K562 (cell line): ENCODE results near the gene PLXNA2. TPM values are rescaled to one million over a fixed set of nuclear protein-coding genes. Genes with fewer than 3 reads are reported as not detected.

Experiments
- ATAC-seq: fragments of 200-7000 bp; cut with Tn5 transposase; 3 replicates; pipeline ENCODE4 v1.9.1; 2020; ENCODE audit warnings: moderate library complexity
- BruUV-seq: library from RNA; stranded (reverse); fragments of 400-500 nt; replicated peaks from 2 replicates; lab custom pipeline; 2021; lab: Mats Ljungman, UMichigan
- CTCF ChIA-PET: fragments of 300-600 bp; formaldehyde crosslinking; extraction: SDS; loops from one replicate; lab custom pipeline; 2021; ENCODE audit warnings: low intra/inter-chr PET ratio; lab: Yijun Ruan, JAX
- POLR2A ChIA-PET: fragments of 300-600, 350-650 bp; sonication (Branson Sonifier 250); formaldehyde crosslinking; extraction: SDS; loops from one replicate; lab custom pipeline; 2021; ENCODE audit warnings: antibody characterized with exemption, inconsistent platforms; lab: Yijun Ruan, JAX
- DNase-seq, 4 experiments: peaks; one replicate each; pipeline versions ENCODE4 v3.0.0 to v3.0.0-alpha.2; 2011 to 2018; ENCODE audit warnings: low spot score in 3 of 4, mixed read lengths in 3 of 4; ENCODE audit errors: extremely low read depth in 1 of 4
- FAIRE-seq: peaks from 2 replicates; lab custom pipeline; 2011; peaks lifted over from hg19 to GRCh38; lab: Jason Lieb, UNC
- H2AFZ ChIP-seq: 2 replicates; pipeline ENCODE4 v1.6.0; 2011; ENCODE audit warnings: low read depth, low read length, control low read depth, inconsistent platforms
- H3K27ac ChIP-seq: fragments of 200-600 bp; 3 replicates; pipeline ENCODE4 v1.8.0; 2011; ENCODE audit warnings: low read depth, mild to moderate bottlenecking, control low read depth, inconsistent platforms, low read length, moderate library complexity, mixed read lengths; ENCODE audit errors: extremely low read depth
- H3K27me3 ChIP-seq, 2 experiments: fragments of 300-600 bp in 1 of 2; 2 replicates in 1 of 2; 3 replicates in 1 of 2; pipeline versions ENCODE4 v1.6.0 to v1.8.0; 2011; ENCODE audit warnings: inconsistent platforms in 2 of 2, low read length in 2 of 2, mild to moderate bottlenecking in 1 of 2, mixed read lengths in 1 of 2, moderate library complexity in 1 of 2; ENCODE audit not compliant: control insufficient read depth in 2 of 2, insufficient read depth in 2 of 2
- H3K36me3 ChIP-seq: fragments of 300-600 bp; 3 replicates; pipeline ENCODE4 v1.8.0; 2011; ENCODE audit warnings: mild to moderate bottlenecking, low read length, inconsistent platforms; ENCODE audit not compliant: control insufficient read depth, insufficient read depth
- H3K4me1 ChIP-seq, 2 experiments: fragments of 200-600 bp in 1 of 2; replicated peaks in 1 of 2; 2 replicates in 1 of 2; 3 replicates in 1 of 2; pipeline versions ENCODE4 v1.5.1 to v1.8.0; 2011; ENCODE audit warnings: inconsistent platforms in 2 of 2, low read length in 2 of 2, mild to moderate bottlenecking in 1 of 2, mixed read lengths in 1 of 2, moderate library complexity in 1 of 2; ENCODE audit not compliant: control insufficient read depth in 2 of 2, insufficient read depth in 2 of 2
- H3K4me2 ChIP-seq: 2 replicates; pipeline ENCODE4 v1.6.1; 2011; ENCODE audit warnings: low read length, control low read depth, inconsistent platforms, mixed read lengths; ENCODE audit not compliant: insufficient read depth
- H3K4me3 ChIP-seq: fragments of 200-600 bp; sonication (generic), shearing (Covaris generic); 2 replicates; pipeline ENCODE4 v1.5.1; 2016; ENCODE audit warnings: control low read depth, inconsistent platforms
- H3K79me2 ChIP-seq: fragments of 200-600 bp; 3 replicates; pipeline ENCODE4 v1.8.0; 2011; ENCODE audit warnings: low read length, inconsistent platforms; ENCODE audit not compliant: control insufficient read depth, insufficient read depth
- H3K9ac ChIP-seq, 2 experiments: 2 replicates each; pipeline versions ENCODE4 v1.6.0 to v1.6.1; 2011; ENCODE audit warnings: low read depth in 2 of 2, low read length in 2 of 2, control low read depth in 1 of 2, inconsistent platforms in 1 of 2, mild to moderate bottlenecking in 1 of 2, mixed read lengths in 1 of 2; ENCODE audit not compliant: insufficient read depth in 1 of 2
- H3K9me1 ChIP-seq: one replicate; pipeline ENCODE4 v1.6.0; 2011; ENCODE audit warnings: inconsistent platforms, mild to moderate bottlenecking, low read length, moderate library complexity; ENCODE audit not compliant: control insufficient read depth, insufficient read depth
- H3K9me3 ChIP-seq: replicated peaks from 2 replicates; pipeline ENCODE4 v1.5.1; 2011; ENCODE audit warnings: low read depth, low read length, inconsistent platforms; ENCODE audit not compliant: control insufficient read depth, insufficient read depth
- H4K20me1 ChIP-seq: replicated peaks from 2 replicates; pipeline ENCODE4 v1.6.1; 2011; ENCODE audit warnings: low read length, inconsistent platforms, mixed read lengths; ENCODE audit not compliant: control insufficient read depth, insufficient read depth
- BCOR ChIP-seq: fragments of 450-650 bp; IDR thresholded peaks from 2 replicates; pipeline ENCODE4 v1.6.1; 2016
- BHLHE40 ChIP-seq: IDR thresholded peaks from 2 replicates; pipeline ENCODE4 v1.6.1; 2011; ENCODE audit warnings: low read length, improper control_type of control experiment
- MITF ChIP-seq: IDR thresholded peaks from 2 replicates; pipeline ENCODE4 v1.6.1; 2014; ENCODE audit warnings: antibody characterized with exemption
- RBM39 ChIP-seq: fragments of 200-400 bp; formaldehyde crosslinking; optimal IDR thresholded peaks from 2 replicates; pipeline ENCODE3; 2018; ENCODE audit warnings: low read depth, low read length
- TRIM28 ChIP-seq: fragments of 450-650 bp; IDR thresholded peaks from 2 replicates; pipeline ENCODE4 v1.6.1; 2017
- ZNF184 ChIP-seq: sonication (generic); formaldehyde crosslinking; IDR thresholded peaks from 2 replicates; pipeline ENCODE4 v1.5.0; 2020; ENCODE audit warnings: missing genetic modification reagents
- ZNF197 ChIP-seq: fragments of 200-800 bp; sonication (Bioruptor generic); IDR thresholded peaks from 2 replicates; pipeline ENCODE4 v1.6.1; 2016; ENCODE audit warnings: low read depth, missing genetic modification characterization, missing compliant biosample characterization
- ZNF449 ChIP-seq: fragments of 250-450 bp; sonication (Bioruptor Pico); IDR thresholded peaks from 2 replicates; pipeline ENCODE4 v1.8.0; 2022; ENCODE audit warnings: moderate library complexity, mild to moderate bottlenecking, inconsistent platforms
- ZNF507 ChIP-seq: conservative IDR thresholded peaks from 2 replicates; pipeline ENCODE4 v1.6.1; 2017; ENCODE audit warnings: missing genetic modification characterization, missing compliant biosample characterization
- ZNF77 ChIP-seq: fragments of 250-450 bp; sonication (Bioruptor Pico); IDR thresholded peaks from 2 replicates; pipeline ENCODE4 v1.5.0; 2020
- WGBS: fragments of 100-300 bp; shearing (Covaris generic); methylation state at CpG from one replicate; pipeline ENCODE4 v1.1.6; 2016; ENCODE audit warnings: low coverage, mixed read lengths; ENCODE audit not compliant: insufficient coverage; ENCODE audit errors: missing lambda C conversion rate; 5-methylcytosine and 5-hydroxymethylcytosine counted together
- in situ Hi-C: fragments of 300-500 bp; cut with MboI; formaldehyde crosslinking; loops from 4 replicates; pipeline ENCODE4 v1.15.0; 2018; ENCODE audit warnings: inconsistent platforms, mixed read lengths
- intact Hi-C: fragments of 100-400 bp; cut with micrococcal nuclease; formaldehyde crosslinking; loops from 2 replicates; pipeline ENCODE4 v1.14.2; 2022
- polyA plus RNA-seq, 8 experiments: library from polyadenylated mRNA; depleted of rRNA in 4 of 8; stranded (reverse) in 5 of 8; unstranded in 3 of 8; fragments of >200 nt; fragmentation: Nextera tagmentation in 2 of 8; fragmentation: Illumina TruSeq in 1 of 8; extraction: Ambion mirVana in 2 of 8; extraction: Trizol in 1 of 8; gene quantifications; 2 replicates each; pipeline versions ENCODE4 v1.2.1 to v1.2.3, GENCODE V29; 2011 to 2014; ENCODE audit warnings: inconsistent platforms in 1 of 8, missing spikeins in 1 of 8
- total RNA-seq, 7 experiments: library from RNA; depleted of rRNA in 6 of 7; stranded (reverse); fragments of >200 nt in 6 of 7; fragmentation: Illumina TruSeq in 2 of 7; extraction: Trizol in 2 of 7; gene quantifications; 2 replicates each; pipeline versions ENCODE4 v1.2.1 to v1.2.3, GENCODE V29; 2011 to 2021; ENCODE audit warnings: low replicate concordance in 1 of 7
- TF ChIP-seq, protein P1 (sequence below): sonication (generic); formaldehyde crosslinking; IDR thresholded peaks from 2 replicates; pipeline ENCODE4 v1.8.1; 2023; ENCODE audit warnings: mild to moderate bottlenecking, missing genetic modification reagents, moderate library complexity
- TF ChIP-seq, protein P2 (sequence below): fragments of 250-450 bp; sonication (Bioruptor Pico); IDR thresholded peaks from 2 replicates; pipeline ENCODE4 v1.5.0; 2020; ENCODE audit warnings: mild to moderate bottlenecking, borderline replicate concordance

The PLXNA2 gene
- total and polyA plus RNA-seq, 9 of the 15 experiments (the other 6 are each of a cell fraction or from before 2014, with no cell fraction given), result 0.01 to 1.3 (median 0.32) TPM

DNA sequence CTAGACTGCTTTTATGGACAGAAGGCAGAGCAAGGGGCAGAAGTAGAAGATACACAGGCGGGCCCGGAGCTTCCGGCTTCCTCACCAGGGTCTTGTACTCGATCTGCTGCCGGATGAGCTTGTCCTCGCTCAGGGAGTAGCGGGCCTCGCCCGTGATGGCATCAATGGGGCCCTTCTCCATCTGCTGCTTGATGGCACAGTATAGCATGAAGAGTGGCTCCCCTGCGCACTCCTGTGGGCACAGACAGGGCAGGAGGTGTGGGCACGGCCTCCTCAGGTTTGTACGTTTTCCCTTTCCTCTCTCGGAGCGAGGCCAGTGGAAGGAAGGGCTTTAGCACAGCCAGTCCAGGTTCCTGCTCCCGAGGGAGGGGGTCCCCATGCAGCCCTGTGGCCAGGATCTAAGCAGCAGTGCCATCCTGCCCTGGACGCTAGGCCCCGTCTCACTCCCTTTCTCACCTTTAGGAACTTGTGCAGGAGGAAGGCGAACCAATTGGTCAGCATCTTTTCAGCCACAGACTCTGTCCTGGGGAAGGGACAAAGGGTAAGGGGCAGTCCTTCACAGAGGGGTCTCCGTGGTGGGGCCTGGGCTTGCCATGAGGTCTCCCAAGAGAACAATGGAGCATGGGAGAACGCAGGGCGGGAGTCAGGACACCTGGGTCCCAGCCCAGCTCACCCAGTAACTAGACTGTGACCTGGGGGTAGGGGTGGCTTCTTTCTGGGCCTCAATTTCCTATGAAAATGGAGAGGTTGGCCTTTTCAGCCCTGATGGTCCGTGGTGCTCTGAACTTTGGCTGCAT, 204.4 kb downstream of the PLXNA2 start (continued):
- TF ChIP-seq MITF (no peak), ZNF77 (CRISPR knock-in tag) (no peak)
- TF ChIP-seq, protein P1, sequence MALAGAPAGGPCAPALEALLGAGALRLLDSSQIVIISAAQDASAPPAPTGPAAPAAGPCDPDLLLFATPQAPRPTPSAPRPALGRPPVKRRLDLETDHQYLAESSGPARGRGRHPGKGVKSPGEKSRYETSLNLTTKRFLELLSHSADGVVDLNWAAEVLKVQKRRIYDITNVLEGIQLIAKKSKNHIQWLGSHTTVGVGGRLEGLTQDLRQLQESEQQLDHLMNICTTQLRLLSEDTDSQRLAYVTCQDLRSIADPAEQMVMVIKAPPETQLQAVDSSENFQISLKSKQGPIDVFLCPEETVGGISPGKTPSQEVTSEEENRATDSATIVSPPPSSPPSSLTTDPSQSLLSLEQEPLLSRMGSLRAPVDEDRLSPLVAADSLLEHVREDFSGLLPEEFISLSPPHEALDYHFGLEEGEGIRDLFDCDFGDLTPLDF, result no peak
- TF ChIP-seq, all 486 proteins: peak for 0

DNA sequence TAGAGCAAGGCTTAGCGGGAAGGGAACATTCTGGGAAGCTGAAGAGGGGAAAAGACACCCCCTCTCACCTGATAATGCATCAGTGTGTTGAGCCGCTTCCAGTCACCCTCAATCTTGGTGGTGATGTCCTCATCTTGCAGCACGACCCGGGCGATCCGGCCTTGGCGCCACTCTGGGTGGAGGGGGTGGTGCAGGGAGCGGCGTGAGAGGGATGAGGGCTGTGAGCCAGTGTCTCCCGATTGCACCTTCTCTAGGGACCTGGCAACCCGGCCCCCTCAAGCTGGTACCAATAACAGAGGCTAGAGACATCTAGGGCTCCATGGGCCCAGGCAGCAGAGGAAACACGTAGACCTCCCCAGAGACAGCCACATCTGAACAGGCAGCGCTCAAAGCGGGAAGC, 205.9 kb downstream of the PLXNA2 start:
- CTCF ChIA-PET, result no interaction called here
- 2% methylated on average over 14 of the region's 14 CpGs for WGBS

More for the DNA sequence above, 205.9 kb downstream of the PLXNA2 start:
- Histone ChIP-seq H3K4me1 (peaks cover 5 to 11% of the 10 kb centered on the region in 2 experiments; a peak in 4 of 5 replicates), H3K27ac (no peak overlapping the region), H3K4me2 (no peak overlapping the region), H3K9me1 (no peaks in the 10 kb centered on the region), H4K20me1 (peaks cover 18% of the 10 kb centered on the region; the same call in 1 of the 2 replicates), H3K79me2 (no peaks in the 10 kb centered on the region), H3K36me3 (no peaks in the 10 kb centered on the region), H3K27me3 (peaks cover 34 to 69% of the 10 kb centered on the region in 2 experiments), H2AFZ (no peak overlapping the region), H3K9me3 (no peaks in the 10 kb centered on the region), H3K4me3 (no peak overlapping the region), H3K9ac (peak overlapping the region in 1 of 2 experiments; percentile 6; a peak in 1 of 4 replicates)
- TF ChIP-seq RBM39 (no peak), ZNF507 (tag) (no peak), ZNF197 (CRISPR knock-in tag) (no peak), BCOR (no peak), BHLHE40 (no peak), ZNF184 (CRISPR knock-in tag) (no peak), ZNF449 (CRISPR knock-in tag) (no peak), TRIM28 (no peak)
- TF ChIP-seq, protein P2, sequence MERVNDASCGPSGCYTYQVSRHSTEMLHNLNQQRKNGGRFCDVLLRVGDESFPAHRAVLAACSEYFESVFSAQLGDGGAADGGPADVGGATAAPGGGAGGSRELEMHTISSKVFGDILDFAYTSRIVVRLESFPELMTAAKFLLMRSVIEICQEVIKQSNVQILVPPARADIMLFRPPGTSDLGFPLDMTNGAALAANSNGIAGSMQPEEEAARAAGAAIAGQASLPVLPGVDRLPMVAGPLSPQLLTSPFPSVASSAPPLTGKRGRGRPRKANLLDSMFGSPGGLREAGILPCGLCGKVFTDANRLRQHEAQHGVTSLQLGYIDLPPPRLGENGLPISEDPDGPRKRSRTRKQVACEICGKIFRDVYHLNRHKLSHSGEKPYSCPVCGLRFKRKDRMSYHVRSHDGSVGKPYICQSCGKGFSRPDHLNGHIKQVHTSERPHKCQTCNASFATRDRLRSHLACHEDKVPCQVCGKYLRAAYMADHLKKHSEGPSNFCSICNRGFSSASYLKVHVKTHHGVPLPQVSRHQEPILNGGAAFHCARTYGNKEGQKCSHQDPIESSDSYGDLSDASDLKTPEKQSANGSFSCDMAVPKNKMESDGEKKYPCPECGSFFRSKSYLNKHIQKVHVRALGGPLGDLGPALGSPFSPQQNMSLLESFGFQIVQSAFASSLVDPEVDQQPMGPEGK, result no peak
- in situ Hi-C loops, result no loop called here
- intact Hi-C loops, result no loop called here
- DNase-seq (no peak), FAIRE-seq (no peak), ATAC-seq (no peak)
- POLR2A ChIA-PET, result interaction anchor here (1.1 kb wide), 1 partner anchor 8 kb away, joined by 6 read pairs; no protein-coding TSS in a partner anchor
- no TSS peak for BruUV-seq
